HT1080 (cell line): ENCODE data around the gene HSD11B1L. TPM values are rescaled to one million over a fixed set of nuclear protein-coding genes. Genes with fewer than 3 reads are reported as not detected.

Experiments
- DNase-seq: peaks from one replicate; pipeline ENCODE4 v3.0.0-alpha.2; 2015; ENCODE audit warnings: low read depth
- polyA plus RNA-seq, 2 experiments: library from polyadenylated mRNA; depleted of rRNA; stranded (reverse); fragments of >200 nt; gene quantifications; 2 replicates each; pipeline ENCODE4 v1.2.3, GENCODE V29; 2015
- total RNA-seq: library from RNA; depleted of rRNA; stranded (reverse); fragments of >200 nt; shearing (Covaris generic); gene quantifications from 2 replicates; pipeline ENCODE4 v1.2.3, GENCODE V29; 2014; rRNA removed

HSD11B1L gene
- 4.5 and 6.2 TPM in 2 replicates for total RNA-seq
- 10.3 and 10.5 TPM in 2 replicates for polyA plus RNA-seq (2015; cell fraction: cytosol; rRNA removed)
- 10.3 and 20.6 TPM in 2 replicates for polyA plus RNA-seq (2015; cell fraction: nucleus; rRNA removed)

- DNase-seq, result peak; percentile 99
Observed at GRCh38 chr19:5680437-5681368, at the start of gene HSD11B1L, which contains the start of gene MICOS13. Gene HSD11B1L (plus strand): TSS chr19:5681027. CDS start chr19:5684833, 3,806 bp downstream. Gene MICOS13 (minus strand): TSS chr19:5680516. CDS start chr19:5680486, 30 bp downstream.

DNA sequence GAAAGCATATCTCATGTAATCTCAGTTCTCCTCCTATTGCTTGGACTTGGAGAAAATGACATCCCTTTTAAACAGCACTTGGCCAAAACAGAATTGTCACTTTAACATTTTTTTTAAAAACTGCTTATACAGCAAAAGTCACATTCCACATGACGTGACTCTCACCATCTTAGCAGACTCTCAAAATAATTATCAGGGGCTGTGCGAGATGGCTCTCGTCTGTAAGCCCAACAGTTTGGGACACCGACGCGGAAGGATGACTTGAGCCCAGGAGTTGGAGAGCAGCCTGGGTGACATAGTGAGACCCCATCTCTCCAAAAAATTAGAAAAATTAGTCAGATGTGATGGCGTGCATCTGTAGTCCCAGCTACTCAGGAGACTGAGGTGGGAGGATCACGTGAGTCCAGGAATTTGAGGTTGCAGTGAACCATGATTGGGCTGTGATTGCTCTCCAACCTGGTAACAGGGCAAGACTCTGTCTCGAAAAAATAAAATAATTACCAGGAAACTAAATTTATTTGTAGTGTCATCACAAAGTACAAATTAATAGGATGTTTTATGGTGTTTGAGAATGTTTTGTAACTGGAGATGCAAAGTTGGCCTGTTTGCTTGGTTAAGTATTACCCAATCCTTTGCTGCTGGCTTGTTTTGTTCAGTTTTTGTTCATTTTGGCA, 49.1 kb upstream of the HSD11B1L start:
- DNase-seq, result no peak

DNA sequence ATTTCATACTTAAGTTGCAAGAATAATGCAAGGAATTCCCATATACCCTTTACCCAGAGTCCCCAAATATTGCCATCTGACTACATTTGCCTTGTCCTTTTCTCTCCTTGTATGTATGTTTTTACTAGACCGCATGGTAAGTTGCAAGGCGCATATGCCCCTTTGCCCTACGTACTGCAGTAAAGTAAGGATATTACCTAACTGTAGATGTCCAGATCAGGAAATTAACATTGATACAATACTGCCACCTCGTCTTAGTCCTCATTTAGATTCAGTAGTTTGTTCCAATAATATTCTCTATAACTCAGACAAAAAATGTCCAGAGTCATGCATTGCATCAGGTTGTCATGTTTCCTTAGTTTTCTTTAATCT, 48.6 kb upstream of the HSD11B1L start:
- no peak for DNase-seq

DNA sequence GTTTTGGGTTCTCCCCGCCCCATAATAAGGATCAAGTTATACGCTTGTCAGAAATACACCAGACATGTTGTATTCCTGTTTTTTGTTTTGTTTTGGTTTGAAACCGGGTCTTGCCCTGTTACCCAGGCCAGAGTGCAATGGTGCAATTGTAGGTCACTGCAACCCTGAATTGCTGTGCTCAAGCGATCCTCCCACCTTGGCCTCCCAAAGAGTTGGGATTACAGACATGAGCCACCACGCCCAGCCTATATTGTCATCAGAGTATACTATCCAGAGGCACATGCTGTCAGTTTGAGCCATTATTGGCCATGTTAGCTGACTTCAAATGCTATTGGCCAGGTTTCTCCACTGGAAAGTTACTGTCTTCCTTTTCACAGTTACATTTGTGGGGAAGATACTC, 48.2 kb upstream of the HSD11B1L start:
- DNase-seq, result no peak

GRCh38 chr19:5635427-5635826, 45.4 kb upstream of the HSD11B1L start:
- no peak for DNase-seq

- no peak for DNase-seq
Observed at GRCh38 chr19:5637971-5638370, 42.9 kb upstream of the HSD11B1L start.

- DNase-seq, result no peak
Observed at GRCh38 chr19:5641171-5641570, 39.7 kb upstream of the HSD11B1L start.

GRCh38 chr19:5642204-5642603, 38.6 kb upstream of the HSD11B1L start:
- DNase-seq, result no peak

- no peak for DNase-seq
Observed at GRCh38 chr19:5643060-5643459, 37.8 kb upstream of the HSD11B1L start.

DNA sequence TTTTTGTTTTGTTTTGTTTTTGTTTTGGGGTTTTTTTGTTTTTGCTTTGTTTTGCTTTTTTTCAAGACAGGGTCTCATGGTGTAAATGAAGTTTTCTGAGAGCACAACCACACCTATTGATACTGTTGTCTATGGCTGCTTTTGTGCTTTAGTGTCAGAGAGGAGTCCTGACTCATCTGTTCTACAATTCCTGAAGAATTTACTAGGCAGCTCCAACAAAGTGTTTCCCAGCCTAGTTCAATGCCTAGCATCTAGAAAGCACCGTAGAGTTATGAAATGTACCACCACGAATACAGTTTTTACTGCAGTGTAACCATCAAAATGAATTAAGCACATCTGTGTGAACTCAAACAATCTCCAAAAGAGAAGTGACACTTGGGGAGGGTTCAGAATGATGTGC, 36.8 kb upstream of the HSD11B1L start:
- no peak for DNase-seq

DNA sequence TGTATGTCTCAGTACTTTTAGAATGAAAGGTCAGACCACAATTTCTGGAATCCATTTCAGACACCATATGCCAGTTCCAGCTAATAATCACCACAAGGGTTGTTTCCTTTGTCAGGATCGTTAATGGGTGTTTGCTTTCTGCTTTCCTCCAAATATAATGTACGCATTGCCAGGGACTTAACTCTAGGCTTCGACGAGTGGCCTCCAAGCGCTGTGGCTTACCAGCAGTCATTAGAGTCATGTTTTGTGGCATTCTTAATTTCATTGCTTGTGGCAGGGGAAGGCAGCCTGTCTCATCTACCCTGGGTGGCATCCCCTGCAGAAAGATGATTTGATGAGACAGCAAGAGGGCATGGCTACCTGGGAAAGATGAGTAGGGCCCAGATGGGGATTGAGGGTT, 35.4 kb upstream of the HSD11B1L start:
- DNase-seq, result no peak

- no peak for DNase-seq
Observed at GRCh38 chr19:5646703-5647102, 34.1 kb upstream of the HSD11B1L start.

DNA sequence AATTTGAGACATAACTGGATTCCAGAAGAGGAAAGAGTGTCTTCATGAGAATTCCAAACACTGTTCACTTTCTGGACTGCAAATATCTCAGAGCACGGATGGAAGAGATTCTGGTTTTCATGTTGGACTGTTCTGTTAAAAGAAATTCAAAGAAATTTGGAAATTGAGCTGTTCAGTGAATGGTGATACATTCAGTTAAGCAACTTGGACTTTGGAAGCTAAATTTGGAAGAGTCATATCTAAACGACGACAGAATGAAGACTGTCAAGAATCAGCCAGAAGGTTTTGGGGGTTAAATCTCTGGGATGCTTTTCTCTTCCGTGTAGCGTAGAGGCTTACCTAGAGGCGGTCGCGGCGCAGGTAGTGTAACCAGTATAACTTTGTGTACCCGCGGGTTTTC, 32.4 kb upstream of the HSD11B1L start:
- no peak for DNase-seq

- no peak for DNase-seq
Observed at GRCh38 chr19:5651361-5651760, 29.5 kb upstream of the HSD11B1L start.

DNA sequence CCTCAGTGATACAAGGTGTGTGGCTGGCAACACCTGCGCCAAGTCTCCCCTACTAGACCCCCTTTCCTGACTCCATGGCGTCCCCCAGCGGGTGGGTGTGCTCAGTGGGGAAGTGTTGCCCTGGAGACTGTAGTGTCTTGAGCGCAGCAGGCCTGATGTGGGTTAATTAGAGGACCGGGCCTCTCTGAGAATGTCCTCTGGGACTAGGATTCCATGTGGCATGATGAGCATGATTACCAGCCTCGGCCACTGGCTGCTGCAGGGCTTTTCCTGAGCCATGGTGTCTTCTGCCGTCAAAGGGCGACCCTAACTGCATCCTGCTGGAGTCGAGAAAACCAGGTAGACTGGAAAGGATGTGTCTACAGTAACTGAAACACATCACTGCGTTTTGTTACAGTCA, 28.6 kb upstream of the HSD11B1L start:
- DNase-seq, result no peak

DNA sequence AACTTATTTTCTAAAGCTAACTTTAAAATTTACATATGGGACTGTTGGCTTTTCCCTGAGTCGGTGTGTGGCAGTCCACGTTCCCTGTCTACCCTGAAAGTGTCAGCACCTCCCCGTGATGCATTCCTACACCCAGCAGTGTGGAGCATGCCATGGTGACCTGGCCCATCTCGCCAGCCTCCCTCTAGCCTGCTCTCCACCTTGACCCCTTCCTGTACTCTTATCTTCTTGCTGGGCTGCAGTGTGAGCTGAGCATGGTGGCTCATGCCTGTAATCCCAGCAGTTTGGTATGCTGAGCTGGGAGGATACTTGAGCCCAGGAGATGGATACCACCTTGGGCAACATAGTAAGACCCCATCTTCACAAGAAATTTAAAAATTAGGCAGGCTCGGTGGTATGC, 25.9 kb upstream of the HSD11B1L start:
- DNase-seq, result no peak

- DNase-seq, result no peak
Observed at GRCh38 chr19:5655412-5655811, 25.4 kb upstream of the HSD11B1L start.

DNA sequence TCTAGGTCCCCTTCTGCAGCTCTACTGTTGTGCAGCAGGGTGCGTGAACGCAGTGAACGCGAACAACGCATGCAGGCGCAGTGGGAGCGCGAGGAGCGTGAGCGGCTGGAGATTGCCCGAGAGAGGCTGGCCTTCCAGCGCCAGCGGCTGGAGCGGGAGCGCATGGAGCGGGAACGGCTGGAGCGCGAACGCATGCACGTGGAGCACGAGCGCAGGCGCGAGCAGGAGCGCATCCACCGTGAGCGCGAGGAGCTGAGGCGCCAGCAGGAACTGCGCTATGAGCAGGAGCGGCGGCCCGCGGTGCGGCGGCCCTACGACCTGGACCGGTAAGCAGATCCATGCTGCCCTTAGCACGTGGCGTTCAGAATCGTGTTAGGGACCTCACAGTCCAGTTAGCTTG, 19.3 kb upstream of the HSD11B1L start:
- DNase-seq, result no peak

GRCh38 chr19:5663904-5664303, 16.9 kb upstream of the HSD11B1L start:
- DNase-seq, result no peak

- DNase-seq, result no peak
Observed at GRCh38 chr19:5664515-5664914, 16.3 kb upstream of the HSD11B1L start.

DNA sequence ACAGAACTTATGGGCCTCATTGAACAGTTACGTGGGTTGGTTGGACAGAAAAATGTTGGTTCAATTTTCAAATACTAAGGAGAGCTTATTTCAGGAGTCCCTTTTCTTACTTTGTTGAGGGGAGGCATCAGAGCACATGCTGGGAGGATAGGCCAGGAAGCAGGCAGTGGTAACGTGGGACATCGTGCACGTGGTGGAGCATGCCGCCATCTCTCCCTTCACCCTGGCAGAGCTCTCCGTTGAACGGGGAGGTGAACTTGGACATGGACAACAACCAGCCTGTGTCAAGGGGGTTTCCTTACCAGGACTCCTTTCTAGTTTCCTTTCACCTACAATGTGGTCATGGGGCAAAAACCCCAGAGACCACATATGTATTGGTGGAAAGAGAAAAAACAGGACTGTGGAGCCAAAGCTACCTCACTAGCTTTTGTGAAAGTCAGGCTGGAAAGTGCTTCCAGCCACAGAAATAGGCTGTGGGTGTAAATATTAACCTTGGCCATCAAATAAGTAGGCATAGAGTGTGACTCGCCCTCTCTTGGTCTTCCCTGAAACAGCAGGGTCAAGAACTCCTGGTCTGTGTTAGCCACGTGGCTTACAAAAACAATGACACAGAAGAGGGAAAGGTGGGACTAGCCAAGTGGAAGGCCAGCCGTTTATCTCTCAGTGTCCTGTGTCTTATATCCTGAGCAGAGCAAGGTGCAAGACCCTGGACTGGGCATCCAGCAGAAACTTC, 14.9 kb upstream of the HSD11B1L start:
- DNase-seq, result peak; percentile 63
